Measurements from ENCODE around the gene DGKE.

The DGKE gene

DNA sequence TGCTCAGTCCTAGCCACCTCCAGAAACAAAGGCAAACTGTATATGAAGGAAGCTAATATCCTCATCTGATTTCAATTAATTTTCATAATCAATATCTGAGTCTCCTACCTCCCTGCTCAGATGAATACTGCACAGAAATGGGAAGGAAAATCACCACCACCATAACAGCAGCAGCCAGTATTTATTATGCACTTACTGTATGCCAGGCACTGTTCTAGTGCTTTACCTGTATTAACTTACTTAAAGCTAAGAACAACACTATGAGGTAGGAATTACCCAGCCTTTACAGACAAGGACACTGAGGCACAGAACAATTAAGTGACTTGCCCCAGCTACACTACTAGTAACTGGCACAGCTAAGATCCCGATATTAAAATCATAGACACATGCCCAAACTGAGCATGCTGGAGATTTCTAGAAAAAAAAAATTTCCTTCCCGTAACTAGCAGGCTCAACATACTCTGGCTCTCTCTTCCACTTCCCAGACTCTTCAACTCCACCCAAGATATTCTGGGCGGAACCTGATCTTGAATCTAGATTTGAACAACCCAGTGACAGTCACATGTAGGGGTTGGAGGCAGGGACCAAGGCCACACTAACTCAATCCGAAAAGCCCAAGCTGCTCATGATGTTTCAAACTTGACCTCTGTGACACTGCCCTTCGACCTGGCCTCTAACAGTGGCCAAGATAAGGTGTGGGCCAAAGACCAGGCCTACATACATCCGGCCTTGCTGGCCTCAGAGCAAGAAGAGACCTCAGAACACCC, 76.0 kb downstream of the DGKE start:
- H3K27ac ChIP-seq (ENCODE audit: low read depth, low read length, poor library complexity, severe bottlenecking), result no peak overlapping the region
- no peaks in the 10 kb centered on the region for H3K9me3 ChIP-seq (ENCODE audit: low read length)
- H3K36me3 ChIP-seq (ENCODE audit: insufficient read depth, low read length), result peaks cover 36% of the 10 kb centered on the region
- no peaks in the 10 kb centered on the region for H3K9me2 ChIP-seq (ENCODE audit: low read depth, low read length)
- no peaks in the 10 kb centered on the region for H3F3A ChIP-seq (ENCODE audit: insufficient read depth, low read length)
- peak overlapping the region; percentile 52 for H3K4me2 ChIP-seq (ENCODE audit: low read length)
- H3K4me3 ChIP-seq (ENCODE audit: low read depth, low read length, poor library complexity, severe bottlenecking), result peak overlapping the region; percentile 2
- H4K20me1 ChIP-seq (ENCODE audit: insufficient read depth, low read length), result no peaks in the 10 kb centered on the region
- no peak overlapping the region for H2AFZ ChIP-seq (ENCODE audit: low read length)
- no peak overlapping the region for H3K9ac ChIP-seq (ENCODE audit: low read length)
- no peaks in the 10 kb centered on the region for H3K27me3 ChIP-seq (ENCODE audit: insufficient read depth, low read length)
- H3K4me1 ChIP-seq (ENCODE audit: insufficient read depth, low read length, severe bottlenecking), result peaks cover 55% of the 10 kb centered on the region
- H3K79me2 ChIP-seq (ENCODE audit: insufficient read depth, low read length), result peaks cover 11% of the 10 kb centered on the region
- TF ChIP-seq, protein P1, sequence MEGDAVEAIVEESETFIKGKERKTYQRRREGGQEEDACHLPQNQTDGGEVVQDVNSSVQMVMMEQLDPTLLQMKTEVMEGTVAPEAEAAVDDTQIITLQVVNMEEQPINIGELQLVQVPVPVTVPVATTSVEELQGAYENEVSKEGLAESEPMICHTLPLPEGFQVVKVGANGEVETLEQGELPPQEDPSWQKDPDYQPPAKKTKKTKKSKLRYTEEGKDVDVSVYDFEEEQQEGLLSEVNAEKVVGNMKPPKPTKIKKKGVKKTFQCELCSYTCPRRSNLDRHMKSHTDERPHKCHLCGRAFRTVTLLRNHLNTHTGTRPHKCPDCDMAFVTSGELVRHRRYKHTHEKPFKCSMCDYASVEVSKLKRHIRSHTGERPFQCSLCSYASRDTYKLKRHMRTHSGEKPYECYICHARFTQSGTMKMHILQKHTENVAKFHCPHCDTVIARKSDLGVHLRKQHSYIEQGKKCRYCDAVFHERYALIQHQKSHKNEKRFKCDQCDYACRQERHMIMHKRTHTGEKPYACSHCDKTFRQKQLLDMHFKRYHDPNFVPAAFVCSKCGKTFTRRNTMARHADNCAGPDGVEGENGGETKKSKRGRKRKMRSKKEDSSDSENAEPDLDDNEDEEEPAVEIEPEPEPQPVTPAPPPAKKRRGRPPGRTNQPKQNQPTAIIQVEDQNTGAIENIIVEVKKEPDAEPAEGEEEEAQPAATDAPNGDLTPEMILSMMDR (IDR thresholded peaks at IDR 0.05; ENCODE audit: low read length), result no peak
- no peak for TF ChIP-seq EZH2 (IDR thresholded peaks at IDR 0.05; ENCODE audit: borderline replicate concordance, low read length)

DNA sequence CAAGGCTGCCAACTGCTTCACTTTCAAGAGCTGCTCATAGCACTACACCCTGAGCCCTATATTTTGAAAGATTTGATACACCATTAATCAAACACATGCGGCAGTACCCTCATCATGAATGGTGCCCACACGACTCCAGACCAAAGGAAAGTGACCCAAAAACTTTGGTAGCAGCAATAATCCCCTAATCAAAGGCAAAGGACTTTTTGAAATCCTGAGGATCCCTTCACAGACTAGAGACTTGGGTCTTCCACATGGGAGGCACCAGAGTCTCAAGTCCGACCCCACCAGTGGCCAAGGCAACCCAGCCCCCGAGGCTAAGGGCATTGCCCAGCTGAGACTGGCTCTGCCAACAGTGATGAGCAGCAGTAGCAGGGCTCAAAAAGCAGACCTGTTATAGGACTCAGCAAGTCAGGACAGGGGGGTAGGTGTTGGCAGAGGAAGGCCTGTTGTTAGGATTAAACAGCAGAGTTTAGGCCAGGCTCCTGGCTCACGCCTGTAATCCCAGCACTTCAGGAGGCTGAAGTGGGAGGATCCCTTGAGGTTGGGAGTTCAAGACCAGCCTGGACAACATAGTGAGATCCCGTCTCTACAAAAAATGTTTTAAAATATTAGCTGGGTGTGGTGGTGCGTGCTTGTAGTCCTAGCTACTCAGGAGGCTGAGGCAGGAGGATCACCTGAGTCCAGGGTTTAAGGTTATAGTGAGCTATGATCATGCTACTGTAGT, 76.7 kb downstream of the DGKE start:
- H3K36me3 ChIP-seq (ENCODE audit: insufficient read depth, low read length), result peaks cover 35% of the 10 kb centered on the region
- H3K27ac ChIP-seq (ENCODE audit: low read depth, low read length, poor library complexity, severe bottlenecking), result no peak overlapping the region
- H3K4me2 ChIP-seq (ENCODE audit: low read length), result peak overlapping the region; percentile 52
- H3K79me2 ChIP-seq (ENCODE audit: insufficient read depth, low read length), result peaks cover 11% of the 10 kb centered on the region
- no peak overlapping the region for H2AFZ ChIP-seq (ENCODE audit: low read length)
- no peaks in the 10 kb centered on the region for H4K20me1 ChIP-seq (ENCODE audit: insufficient read depth, low read length)
- no peaks in the 10 kb centered on the region for H3K9me2 ChIP-seq (ENCODE audit: low read depth, low read length)
- H3K4me3 ChIP-seq (ENCODE audit: low read depth, low read length, poor library complexity, severe bottlenecking), result peak overlapping the region; percentile 2
- H3K27me3 ChIP-seq (ENCODE audit: insufficient read depth, low read length), result no peaks in the 10 kb centered on the region
- peaks cover 3% of the 10 kb centered on the region; the same call in 1 of the 2 replicates for H3F3A ChIP-seq (ENCODE audit: insufficient read depth, low read length)
- H3K9ac ChIP-seq (ENCODE audit: low read length), result no peak overlapping the region; the same call in 1 of the 2 replicates
- TF ChIP-seq EZH2 (IDR thresholded peaks at IDR 0.05; ENCODE audit: borderline replicate concordance, low read length), result no peak
- TF ChIP-seq, protein P1 (IDR thresholded peaks at IDR 0.05; ENCODE audit: low read length), result no peak
- H3K4me1 ChIP-seq (ENCODE audit: insufficient read depth, low read length, severe bottlenecking), result peaks cover 57% of the 10 kb centered on the region
- H3K9me3 ChIP-seq (ENCODE audit: low read length), result no peaks in the 10 kb centered on the region

DNA sequence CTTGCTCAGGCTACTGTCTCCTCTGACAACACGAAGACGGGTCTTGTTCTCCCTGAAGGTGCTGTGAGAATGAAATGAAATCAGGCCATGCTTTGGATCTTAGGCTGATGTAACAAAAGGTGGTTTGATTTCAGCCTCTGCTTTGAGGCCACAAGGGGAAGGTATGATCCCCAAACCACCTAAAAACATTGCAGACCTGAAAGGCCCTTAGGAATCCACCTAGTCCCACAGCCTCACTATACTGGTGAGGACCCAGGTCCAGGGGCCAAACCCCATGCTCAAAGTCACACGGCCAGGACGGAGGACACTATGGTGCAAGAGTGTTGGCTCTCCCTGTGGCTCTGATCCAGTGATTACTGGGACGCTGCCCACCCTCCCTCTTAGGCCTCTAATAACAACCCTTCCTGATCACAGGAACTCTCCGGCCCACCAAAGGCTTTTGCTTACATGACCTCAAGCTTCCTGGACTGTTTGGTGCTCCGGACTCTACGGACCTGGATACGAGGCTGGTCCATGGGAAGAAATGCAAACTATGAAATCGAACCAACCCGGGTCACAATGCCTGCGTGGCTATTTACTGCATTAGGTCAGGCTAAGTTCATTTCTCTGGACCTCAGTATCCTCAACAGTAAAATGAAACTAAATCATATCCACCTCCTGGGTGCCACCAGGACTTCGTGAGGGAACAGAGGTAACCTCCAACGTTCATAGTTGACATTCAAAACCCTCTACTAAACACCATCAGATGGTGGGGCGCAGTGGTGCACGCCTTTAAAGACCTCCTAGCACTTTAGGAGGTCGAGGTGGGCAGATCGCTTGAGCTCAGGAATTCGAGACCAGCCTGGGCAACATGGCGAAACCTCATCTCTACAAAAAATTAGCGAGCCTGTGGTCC, 78.4 kb downstream of the DGKE start:
- H3K27ac ChIP-seq (ENCODE audit: low read depth, low read length, poor library complexity, severe bottlenecking), result peak overlapping the region; percentile 30
- H2AFZ ChIP-seq (ENCODE audit: low read length), result no peak overlapping the region

More for the DNA sequence above, 78.4 kb downstream of the DGKE start:
- Histone ChIP-seq H3K9me2 (ENCODE audit: low read depth, low read length) (no peaks in the 10 kb centered on the region), H3K79me2 (ENCODE audit: insufficient read depth, low read length) (peaks cover 11% of the 10 kb centered on the region), H3K36me3 (ENCODE audit: insufficient read depth, low read length) (peaks cover 19% of the 10 kb centered on the region), H3K9me3 (ENCODE audit: low read length) (no peaks in the 10 kb centered on the region), H3K27me3 (ENCODE audit: insufficient read depth, low read length) (no peaks in the 10 kb centered on the region), H4K20me1 (ENCODE audit: insufficient read depth, low read length) (no peaks in the 10 kb centered on the region), H3F3A (ENCODE audit: insufficient read depth, low read length) (peaks cover 3% of the 10 kb centered on the region; the same call in 1 of the 2 replicates), H3K4me1 (ENCODE audit: insufficient read depth, low read length, severe bottlenecking) (peaks cover 57% of the 10 kb centered on the region), H3K4me3 (ENCODE audit: low read depth, low read length, poor library complexity, severe bottlenecking) (peak overlapping the region; percentile 76), H3K9ac (ENCODE audit: low read length) (peak overlapping the region; percentile 77), H3K4me2 (ENCODE audit: low read length) (peak overlapping the region; percentile 76)
- TF ChIP-seq EZH2 (IDR thresholded peaks at IDR 0.05; ENCODE audit: borderline replicate concordance, low read length), result no peak
- TF ChIP-seq, protein P1 (IDR thresholded peaks at IDR 0.05; ENCODE audit: low read length), result no peak

Measured in OCI-LY1 (cell line).